Left lobe of liver (tissue), 2 donors: ENCODE measurements around the gene NR6A1. TPM values are rescaled to one million over a fixed set of nuclear protein-coding genes. Genes with fewer than 3 reads are reported as not detected.
A peak's percentile ranks its signal among the peaks of the same experiment; 100 is the strongest.

ENCODE experiments used
- ATAC-seq: fragments of 200-7000 bp; cut with Tn5 transposase; one replicate; pipeline ENCODE4 v1.9.1; 2020; ENCODE audit warnings: mild to moderate bottlenecking, moderate library complexity
- DNase-seq: peaks from one replicate; pipeline ENCODE4 v3.0.0-alpha.2; 2020; ENCODE audit warnings: low spot score
- total RNA-seq: library from RNA; stranded (reverse); gene quantifications from one replicate; pipeline ENCODE4 v1.2.1, GENCODE V29; 2021
- donor health status: DM: no; HTN: no; CAD: no; lungs with moderate emphysema.
- donor health status: DM: no; HTN: yes; CAD: no.

Gene NR6A1
- total RNA-seq, 1 donor from 2014 or later = 2.4 TPM

- no peak for DNase-seq
- no peak for ATAC-seq
Measured at GRCh38 chr9:124498040-124498439, 273.1 kb downstream of the NR6A1 start.

DNA sequence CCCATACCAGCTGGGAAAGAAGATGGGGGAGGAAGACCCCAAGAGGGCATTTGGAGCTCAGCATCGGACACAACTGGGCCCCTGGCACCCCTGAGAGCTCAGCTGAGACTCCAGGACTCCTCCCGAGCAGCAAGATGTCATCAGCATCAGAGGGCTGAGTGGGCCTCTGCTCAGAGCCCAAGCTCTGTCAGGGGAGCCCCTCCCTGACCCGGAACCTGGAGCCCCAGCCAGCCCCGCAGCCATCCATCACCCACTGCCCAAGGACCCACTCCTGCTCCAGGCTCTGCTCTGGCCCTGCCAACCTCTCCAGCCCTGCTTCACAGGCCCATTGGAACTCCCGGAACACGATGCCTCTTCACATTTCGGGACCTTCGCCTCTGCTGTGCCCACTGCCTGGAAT, 273.7 kb downstream of the NR6A1 start:
- DNase-seq (no peak), ATAC-seq (no peak)

DNA sequence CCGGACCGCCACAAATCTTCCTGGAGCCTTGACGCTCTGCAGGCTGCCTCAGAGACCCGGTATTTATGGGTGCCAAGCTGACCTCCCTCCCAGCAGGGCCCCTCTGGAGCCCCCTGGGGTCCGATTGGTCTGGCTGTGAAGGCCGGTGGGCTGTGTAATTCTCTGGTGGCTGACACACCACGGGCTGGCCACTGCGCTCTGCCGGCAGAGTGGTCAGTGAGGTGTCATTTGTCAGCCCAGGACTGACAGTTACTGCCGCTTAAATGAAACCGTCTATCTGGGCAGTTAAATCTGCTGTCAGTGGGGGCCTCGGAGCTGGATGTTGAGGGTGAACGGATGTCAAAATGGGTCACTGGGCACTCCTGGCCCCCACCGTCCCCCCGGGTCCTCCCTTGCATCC, 274.6 kb downstream of the NR6A1 start:
- ATAC-seq (no peak), DNase-seq (no peak)

GRCh38 chr9:124496075-124496449, 275.0 kb downstream of the NR6A1 start:
- ATAC-seq = no peak

DNA sequence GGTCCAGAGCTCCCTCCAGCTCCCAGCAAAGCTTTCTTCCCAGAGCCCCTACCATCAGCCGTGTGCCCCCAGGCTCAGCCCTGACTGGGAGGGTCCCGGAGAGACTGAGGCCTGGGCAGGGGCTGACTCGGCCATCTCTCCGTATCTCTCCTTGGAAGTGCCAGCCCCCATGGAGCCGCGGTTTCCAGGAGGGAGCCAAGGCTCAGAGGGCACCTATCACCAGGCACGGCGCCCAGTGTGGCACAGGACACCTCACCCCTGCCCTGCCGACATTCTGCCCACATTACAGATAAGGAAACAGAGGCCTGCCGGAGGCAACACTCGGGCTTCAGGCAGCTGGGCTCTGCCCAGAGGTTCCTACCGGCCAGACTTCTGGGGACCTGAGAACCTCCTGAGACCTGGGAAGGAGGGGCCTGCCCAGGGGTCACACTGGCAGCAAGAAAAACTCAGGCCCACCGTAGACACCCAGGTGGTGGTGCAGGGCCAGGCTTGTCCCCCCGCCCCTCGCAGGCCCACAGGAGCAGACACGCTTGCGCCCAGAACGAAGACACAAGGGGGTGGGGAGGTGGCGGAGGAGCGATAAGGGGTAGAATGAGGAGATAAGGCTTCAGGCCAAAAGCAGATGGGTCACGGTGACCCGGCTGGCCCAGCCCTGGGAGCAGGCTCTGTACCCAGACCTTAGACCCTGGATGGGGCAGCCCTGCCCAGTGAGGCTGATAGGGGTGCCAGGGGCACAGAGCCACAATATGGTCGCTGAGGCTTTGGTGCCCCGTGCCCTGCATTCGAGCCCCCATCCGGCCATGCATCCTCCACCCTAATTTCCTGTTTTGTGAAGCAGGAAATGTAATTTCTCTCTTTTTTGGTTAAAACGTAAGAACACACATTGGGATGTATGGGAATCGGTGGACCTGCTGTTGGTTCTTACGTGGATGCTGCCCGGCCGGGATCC, 275.7 kb downstream of the NR6A1 start:
- ATAC-seq (peak; percentile 36), DNase-seq (no peak)

More at GRCh38 chr9:124496075-124496449, 275.0 kb downstream of the NR6A1 start:
- no peak for DNase-seq

GRCh38 chr9:124493794-124494479, 277.2 kb downstream of the NR6A1 start:
- ATAC-seq (no peak), DNase-seq (no peak)

GRCh38 chr9:124493218-124493617, 277.9 kb downstream of the NR6A1 start:
- ATAC-seq (no peak), DNase-seq (no peak)

DNA sequence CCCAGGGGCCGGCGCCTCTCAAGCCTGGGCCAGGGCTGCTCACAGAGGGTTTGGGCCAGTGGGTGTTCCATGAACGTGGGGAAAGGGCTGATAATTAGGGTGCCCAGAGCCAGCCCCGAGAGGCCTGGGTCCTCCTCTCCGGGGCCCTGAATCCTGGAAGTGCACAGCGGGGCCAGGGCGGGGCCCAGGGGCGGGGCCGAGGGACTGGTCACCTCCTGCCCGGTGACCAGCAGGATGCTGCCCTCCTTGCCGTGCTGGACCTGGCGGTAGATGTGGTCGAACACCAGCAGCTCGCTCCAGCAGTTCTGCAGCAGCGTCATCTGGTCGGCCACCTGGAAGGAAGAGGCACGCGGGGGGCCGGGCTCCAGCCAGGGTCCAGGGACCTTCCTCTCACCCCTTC, 278.3 kb downstream of the NR6A1 start:
- DNase-seq = no peak
- no peak for ATAC-seq

DNA sequence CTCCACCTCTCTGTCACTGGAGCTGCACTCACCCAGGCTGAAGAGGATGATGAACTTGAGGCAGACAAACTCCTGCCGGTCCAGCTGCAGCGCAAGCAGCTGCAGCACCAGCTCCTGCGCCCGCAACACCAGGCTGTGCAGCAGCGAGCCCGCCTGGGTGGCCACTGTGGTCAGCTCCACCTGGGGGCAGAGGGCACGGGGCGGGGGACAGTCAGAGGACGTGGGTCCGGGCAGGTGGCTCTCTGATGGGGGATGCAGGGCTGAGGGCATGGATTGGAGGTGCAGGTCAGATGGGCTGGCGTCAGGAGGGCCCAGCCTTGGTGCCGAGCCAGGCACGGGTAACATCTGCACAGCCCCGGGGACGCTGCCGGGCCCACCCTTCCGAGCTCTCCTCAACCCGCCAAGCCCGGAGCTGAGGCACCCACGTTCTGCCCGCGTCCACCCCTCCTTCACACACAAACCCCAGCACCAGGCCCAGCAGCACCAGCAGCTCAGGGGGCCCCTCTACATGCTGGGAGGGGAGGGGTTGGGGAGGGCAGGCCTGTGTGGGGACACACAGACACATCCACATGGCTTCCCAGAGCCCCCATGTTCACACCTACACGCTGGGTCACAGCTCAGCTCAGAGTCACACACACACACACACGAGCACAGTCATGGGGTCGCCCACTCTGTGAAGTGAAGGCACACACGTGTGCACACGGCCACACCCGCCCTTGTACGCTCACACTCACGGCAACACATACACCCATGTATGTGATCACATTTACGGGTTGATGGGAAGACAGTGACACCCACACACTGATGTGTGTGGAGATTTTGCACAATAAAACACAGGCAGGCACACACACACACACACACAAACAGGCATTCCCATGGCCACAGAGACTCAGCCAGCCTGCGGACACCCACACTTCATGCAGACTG, 279.8 kb downstream of the NR6A1 start:
- DNase-seq = no peak
- ATAC-seq = no peak

GRCh38 chr9:124490004-124490403, 281.1 kb downstream of the NR6A1 start:
- DNase-seq (no peak), ATAC-seq (no peak)

- ATAC-seq (no peak), DNase-seq (no peak)
Measured at GRCh38 chr9:124489222-124489621, 281.9 kb downstream of the NR6A1 start.

GRCh38 chr9:124488641-124489210, 282.4 kb downstream of the NR6A1 start:
- ATAC-seq = no peak
- no peak for DNase-seq

GRCh38 chr9:124487260-124488182, 283.6 kb downstream of the NR6A1 start:
- ATAC-seq (no peak), DNase-seq (no peak)

GRCh38 chr9:124486778-124487259, 284.3 kb downstream of the NR6A1 start:
- no peak for ATAC-seq
- DNase-seq = no peak

- ATAC-seq (no peak), DNase-seq (no peak)
Measured at GRCh38 chr9:124485936-124486335, 285.2 kb downstream of the NR6A1 start.

- ATAC-seq (no peak), DNase-seq (no peak)
Measured at GRCh38 chr9:124485201-124485600, 285.9 kb downstream of the NR6A1 start.

DNA sequence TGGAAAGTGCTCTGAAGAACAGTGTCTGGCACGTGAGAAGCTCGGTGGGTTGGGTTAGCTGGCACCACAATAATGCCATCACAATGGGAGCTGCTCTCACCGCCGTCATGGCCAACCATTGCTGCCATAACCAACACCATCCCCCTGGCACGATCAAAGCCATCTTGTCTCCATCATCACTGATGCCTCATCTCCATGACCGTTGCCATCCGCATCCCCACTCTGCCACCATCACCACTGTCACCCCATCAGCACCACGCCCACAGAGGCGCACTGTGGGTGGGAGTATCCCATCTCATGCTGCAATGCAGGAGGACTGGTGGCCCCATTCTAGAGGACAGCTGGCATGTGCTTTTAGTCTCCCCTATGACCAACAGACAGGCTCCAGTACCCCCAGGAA, 287.6 kb downstream of the NR6A1 start:
- DNase-seq (no peak), ATAC-seq (no peak)

DNA sequence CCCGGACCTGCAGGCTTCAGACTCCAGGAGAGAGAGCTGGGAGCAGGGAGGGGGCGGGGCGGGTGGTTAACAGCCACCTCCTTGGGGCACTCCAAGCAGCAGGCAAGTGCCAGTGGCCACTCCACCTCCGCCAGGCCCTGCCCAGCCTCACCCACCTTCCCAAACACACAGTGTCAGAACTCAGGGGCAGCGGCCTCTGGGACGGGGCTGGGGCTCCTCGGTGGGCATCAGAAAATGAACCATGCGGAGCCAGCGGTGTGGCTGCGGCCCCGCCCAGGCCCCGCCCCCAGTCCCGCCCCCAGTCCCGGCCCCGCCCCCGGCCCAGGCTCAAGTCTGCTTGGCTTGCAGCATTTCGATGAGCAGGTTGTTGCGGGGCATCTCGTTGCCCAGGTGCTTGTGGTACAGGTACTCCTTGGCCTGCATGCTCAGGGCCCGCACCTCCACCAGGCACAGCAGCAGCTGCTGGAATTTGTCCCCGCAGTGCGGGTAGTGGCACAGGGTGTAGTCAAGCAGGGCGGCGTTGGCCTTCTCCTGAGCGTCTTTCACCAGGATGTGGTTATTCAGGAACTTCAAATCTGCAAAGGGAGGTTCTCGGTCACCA, 288.6 kb downstream of the NR6A1 start:
- DNase-seq (no peak), ATAC-seq (no peak)

DNA sequence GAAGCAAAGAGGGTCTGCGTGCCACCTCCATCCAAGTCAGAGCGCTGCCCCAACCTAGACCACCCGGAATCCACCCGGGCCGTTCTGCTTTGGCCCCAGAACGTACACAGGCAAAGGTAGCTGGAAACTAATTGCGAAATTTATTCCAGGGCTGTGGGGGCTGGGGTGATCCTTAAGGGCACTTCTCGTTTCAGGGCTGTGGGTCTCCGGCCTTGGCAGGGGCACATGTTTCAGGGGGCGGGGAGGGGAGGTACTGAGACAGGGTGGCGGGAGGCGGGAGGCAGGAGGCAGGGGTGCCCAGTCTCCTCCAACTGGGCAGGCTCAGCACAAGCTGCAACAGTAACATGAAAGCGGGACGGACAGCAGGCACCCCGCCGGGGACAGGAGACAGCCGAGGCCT, 290.0 kb downstream of the NR6A1 start:
- ATAC-seq (peak; percentile 30), DNase-seq (no peak)
